ENCODE data around the gene VAV2.

The VAV2 gene

GRCh38 chr9:133875131-133875530, 117.0 kb downstream of the VAV2 start:
- no peak for DNase-seq (ENCODE audit: low read depth in 2 of 2)

GRCh38 chr9:133874659-133875058, 117.5 kb downstream of the VAV2 start:
- no peak for DNase-seq (ENCODE audit: low read depth in 2 of 2)

- DNase-seq (ENCODE audit: low read depth in 2 of 2): no peak
Measured at GRCh38 chr9:133874060-133874657, 118.0 kb downstream of the VAV2 start.

GRCh38 chr9:133873461-133873891, 118.6 kb downstream of the VAV2 start:
- DNase-seq (ENCODE audit: low read depth in 2 of 2): no peak

GRCh38 chr9:133873009-133873408, 119.1 kb downstream of the VAV2 start:
- DNase-seq (ENCODE audit: low read depth in 2 of 2): no peak

- DNase-seq (ENCODE audit: low read depth in 2 of 2): no peak
Measured at GRCh38 chr9:133870598-133871595, 121.2 kb downstream of the VAV2 start.

GRCh38 chr9:133869674-133870405, 122.3 kb downstream of the VAV2 start:
- no peak for DNase-seq (ENCODE audit: low read depth in 2 of 2)

- DNase-seq (ENCODE audit: low read depth in 2 of 2): no peak
Measured at GRCh38 chr9:133868203-133868602, 123.9 kb downstream of the VAV2 start.

- DNase-seq (ENCODE audit: low read depth in 2 of 2): no peak
Measured at GRCh38 chr9:133866946-133867345, 125.2 kb downstream of the VAV2 start.

- no peak for DNase-seq (ENCODE audit: low read depth in 2 of 2)
Measured at GRCh38 chr9:133864011-133864410, 128.1 kb downstream of the VAV2 start.

- no peak for DNase-seq (ENCODE audit: low read depth in 2 of 2)
Measured at GRCh38 chr9:133863257-133863592, 128.9 kb downstream of the VAV2 start.

GRCh38 chr9:133862585-133863256, 129.4 kb downstream of the VAV2 start:
- DNase-seq (ENCODE audit: low read depth in 2 of 2): no peak

- DNase-seq (ENCODE audit: low read depth in 2 of 2): no peak
Measured at GRCh38 chr9:133861692-133862091, 130.4 kb downstream of the VAV2 start.

GRCh38 chr9:133861086-133861485, 131.0 kb downstream of the VAV2 start:
- DNase-seq (ENCODE audit: low read depth in 2 of 2): no peak

- DNase-seq (ENCODE audit: low read depth in 2 of 2): no peak
Measured at GRCh38 chr9:133858771-133859170, 133.4 kb downstream of the VAV2 start.

- DNase-seq (ENCODE audit: low read depth in 2 of 2): no peak
Measured at GRCh38 chr9:133857639-133858038, 134.5 kb downstream of the VAV2 start.

GRCh38 chr9:133856798-133857197, 135.3 kb downstream of the VAV2 start:
- DNase-seq (ENCODE audit: low read depth in 2 of 2): no peak

GRCh38 chr9:133855802-133856521, 136.2 kb downstream of the VAV2 start:
- no peak for DNase-seq (ENCODE audit: low read depth in 2 of 2)

- DNase-seq (ENCODE audit: low read depth in 2 of 2): no peak
Measured at GRCh38 chr9:133855371-133855770, 136.8 kb downstream of the VAV2 start.

GRCh38 chr9:133854765-133855164, 137.4 kb downstream of the VAV2 start:
- DNase-seq (ENCODE audit: low read depth in 2 of 2): no peak

GRCh38 chr9:133854048-133854447, 138.1 kb downstream of the VAV2 start:
- no peak for DNase-seq (ENCODE audit: low read depth in 2 of 2)

All from stimulated activated CD8-positive, alpha-beta memory T cell treated with anti-CD3 and anti-CD28 coated beads, Interleukin-2, amount 100 ng/mL, for 48 hours (primary cell).